Mesodermal cell (in vitro differentiated cells): ENCODE measurements around the gene GPR176.

Source experiments
- H3K27ac ChIP-seq: 2 replicates; pipeline ENCODE4 v1.7.0; 2013; ENCODE audit warnings: mild to moderate bottlenecking, low read depth, low read length, moderate library complexity; ENCODE audit not compliant: severe bottlenecking
- H3K36me3 ChIP-seq: 2 replicates; pipeline ENCODE4 v1.7.1; 2013; ENCODE audit warnings: mild to moderate bottlenecking, low read length, moderate library complexity; ENCODE audit not compliant: control insufficient read depth, insufficient read depth
- H3K4me1 ChIP-seq: one replicate; pipeline ENCODE4 v1.7.1; 2013; ENCODE audit warnings: mild to moderate bottlenecking, low read length; ENCODE audit not compliant: insufficient read depth, control insufficient read depth, poor library complexity, severe bottlenecking
- H3K4me3 ChIP-seq: 2 replicates; pipeline ENCODE4 v1.7.0; 2013; ENCODE audit warnings: low read length, control low read depth, mild to moderate bottlenecking; ENCODE audit not compliant: insufficient read depth, poor library complexity, severe bottlenecking; ENCODE audit errors: extremely low read depth
- H3K9me3 ChIP-seq: 2 replicates; pipeline ENCODE4 v1.7.1; 2013; ENCODE audit warnings: mild to moderate bottlenecking, low read length, moderate library complexity; ENCODE audit not compliant: control insufficient read depth
- WGBS, 2 experiments: methylation state at CpG; one replicate each; pipeline ENCODE4 v1.1.5; 2013; ENCODE audit warnings: missing lambda C conversion rate in 2 of 2; ENCODE audit not compliant: insufficient coverage in 2 of 2; 5-methylcytosine and 5-hydroxymethylcytosine counted together

Gene GPR176

DNA sequence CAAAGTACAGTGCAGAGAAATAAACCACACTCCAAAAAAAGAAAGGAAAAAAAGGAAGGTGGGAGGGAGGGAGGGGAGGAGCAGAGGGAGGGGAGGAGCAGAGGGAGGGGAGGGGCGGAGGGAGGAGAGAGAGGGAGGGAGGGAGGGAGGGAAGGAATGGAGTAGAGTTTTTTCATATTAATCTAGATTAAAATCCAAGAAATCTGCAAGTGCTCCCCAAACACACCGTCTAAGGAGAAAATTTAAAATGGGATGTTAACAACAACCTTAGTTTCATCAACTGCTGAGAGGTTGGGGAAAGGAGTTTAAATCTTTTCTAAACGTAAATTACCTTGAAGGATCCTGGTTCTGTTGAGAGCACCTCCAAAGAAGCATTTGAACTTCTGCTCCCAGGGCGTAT is 144.0 kb downstream of the GPR176 start:
- Histone ChIP-seq H3K4me1 (no peaks in the 10 kb centered on the region), H3K9me3 (no peaks in the 10 kb centered on the region), H3K4me3 (no peak overlapping the region), H3K27ac (no peak overlapping the region), H3K36me3 (no peaks in the 10 kb centered on the region)
- 71 to 100% methylated on average over 1 to 2 of the region's 4 CpGs for WGBS, 2 experiments

DNA sequence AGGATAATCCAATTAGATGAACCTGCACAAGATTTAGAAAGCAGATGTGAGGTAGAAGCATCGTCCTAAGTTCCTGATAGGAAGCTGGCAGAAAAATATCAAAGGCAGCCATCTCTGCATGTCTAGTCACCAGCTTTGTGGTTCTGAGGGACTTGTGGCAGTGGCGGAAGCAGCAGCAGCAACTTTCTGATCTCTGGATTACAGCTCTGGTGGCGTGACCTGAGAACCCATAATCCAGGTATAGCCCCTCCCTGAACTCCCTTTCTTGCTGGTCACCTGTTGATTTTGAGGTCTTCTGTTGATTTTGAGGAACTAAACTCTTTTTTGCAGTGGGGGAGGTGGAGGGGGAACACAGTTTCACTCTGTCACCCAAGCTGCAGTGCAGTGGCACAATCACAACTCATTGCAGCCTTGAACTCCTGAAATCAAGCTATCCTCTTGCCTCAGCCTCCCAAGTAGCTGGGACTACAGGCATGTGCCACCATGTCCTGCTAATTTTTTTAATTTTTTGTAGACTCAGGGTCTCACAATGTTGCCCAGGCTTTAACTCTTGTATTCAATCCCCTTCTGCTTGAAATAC is 145.3 kb downstream of the GPR176 start:
- Histone ChIP-seq H3K36me3 (no peaks in the 10 kb centered on the region), H3K4me3 (no peak overlapping the region), H3K27ac (no peak overlapping the region), H3K4me1 (no peaks in the 10 kb centered on the region), H3K9me3 (no peaks in the 10 kb centered on the region)
- 92 to 98% methylated on average over 2 to 3 of the region's 3 CpGs for WGBS, 2 experiments

DNA sequence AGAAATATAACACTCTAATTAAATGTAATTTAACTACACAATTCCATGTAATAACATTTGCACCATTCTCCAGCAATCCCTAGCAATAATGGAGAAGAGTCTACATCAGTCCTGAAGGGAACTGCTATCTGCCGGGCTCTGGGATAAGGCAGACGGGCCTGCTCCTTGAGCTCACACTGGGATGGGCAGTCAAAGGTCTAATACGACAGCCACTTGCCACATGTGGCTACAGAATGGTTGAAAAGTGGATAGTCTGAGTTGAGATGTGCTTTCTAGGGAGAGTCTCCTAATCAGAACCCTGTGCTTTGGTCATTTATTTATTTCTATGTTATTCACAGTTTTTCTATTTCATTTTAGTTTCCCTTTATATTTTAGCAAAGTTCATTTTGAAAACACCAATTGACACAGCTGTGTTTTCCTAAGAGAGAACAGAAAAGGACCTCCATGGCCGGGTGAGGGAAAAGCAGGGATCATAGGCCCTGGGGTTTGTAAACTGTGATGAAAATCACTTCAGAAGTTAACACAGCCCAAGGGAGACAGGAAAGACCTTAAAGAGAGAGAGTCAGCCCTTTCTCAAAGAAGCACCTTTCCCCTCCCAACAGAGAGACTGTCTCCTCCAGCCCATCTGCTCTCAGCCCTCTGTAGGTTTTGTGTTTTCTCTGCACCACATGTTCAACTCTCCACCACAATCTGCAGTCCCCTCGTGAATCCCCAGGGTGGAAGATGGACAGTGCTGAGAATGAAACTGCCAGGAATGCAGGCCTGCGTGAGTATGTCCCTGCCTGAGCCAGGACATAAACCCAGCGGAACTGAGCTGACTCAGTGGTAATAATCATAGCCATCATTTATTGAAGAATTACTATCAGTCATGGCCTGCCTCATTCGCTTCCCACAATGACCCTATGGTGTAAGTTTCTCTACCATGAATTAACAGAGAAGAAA is 149.0 kb downstream of the GPR176 start:
- WGBS, 2 experiments, result 89 to 100% methylated on average over 4 to 6 of the region's 8 CpGs
- H3K9me3 ChIP-seq, result no peaks in the 10 kb centered on the region
- H3K36me3 ChIP-seq, result no peaks in the 10 kb centered on the region
- H3K27ac ChIP-seq, result peak overlapping the region; percentile 19
- H3K4me1 ChIP-seq, result no peaks in the 10 kb centered on the region
- H3K4me3 ChIP-seq, result no peak overlapping the region

DNA sequence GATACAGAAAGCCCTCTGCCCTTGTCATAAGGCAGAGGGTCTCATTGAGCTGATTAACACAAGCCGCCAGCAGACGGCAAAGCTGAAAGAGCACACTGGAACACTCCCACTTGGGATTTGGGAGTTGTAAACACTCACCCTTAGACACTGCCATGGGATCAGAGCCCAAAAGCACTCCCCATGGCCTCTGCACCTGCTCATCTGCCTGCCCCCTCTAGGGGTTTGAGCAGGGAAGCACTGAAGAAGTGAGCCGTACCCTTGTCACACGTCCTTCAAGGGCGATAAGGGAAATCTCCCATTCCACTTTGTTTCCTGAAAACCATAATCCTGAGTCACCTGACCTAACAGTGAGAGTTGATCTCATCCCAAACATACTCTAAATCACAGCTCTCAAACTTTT is 152.1 kb downstream of the GPR176 start:
- H3K4me3 ChIP-seq, result no peak overlapping the region
- no peak overlapping the region for H3K27ac ChIP-seq
- H3K4me1 ChIP-seq, result no peaks in the 10 kb centered on the region
- no peaks in the 10 kb centered on the region for H3K36me3 ChIP-seq
- whole genome bisulfite sequencing, 2 experiments, result 86 to 93% methylated on average over 2 to 5 of the region's 5 CpGs
- H3K9me3 ChIP-seq, result no peaks in the 10 kb centered on the region

DNA sequence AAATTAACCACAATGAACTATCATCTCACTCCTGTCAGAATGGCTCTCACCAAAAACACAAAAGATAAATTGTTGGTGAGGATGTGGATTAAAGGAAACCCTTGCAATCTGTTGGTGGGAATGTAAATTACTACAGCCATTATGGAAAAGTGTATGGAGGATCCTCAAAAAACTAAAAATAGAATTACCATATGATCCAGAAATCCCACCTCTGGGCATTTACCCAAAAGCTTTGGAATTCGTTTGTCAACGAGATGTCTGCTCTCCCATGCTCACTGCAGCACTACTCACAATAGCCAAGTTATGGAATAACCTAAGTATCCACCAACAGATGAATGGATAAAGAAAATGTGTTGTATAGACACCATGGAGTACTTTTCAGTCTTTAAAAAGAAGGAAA is 159.1 kb downstream of the GPR176 start:
- no peak overlapping the region for H3K4me3 ChIP-seq
- H3K36me3 ChIP-seq, result no peaks in the 10 kb centered on the region
- no peak overlapping the region for H3K27ac ChIP-seq
- H3K4me1 ChIP-seq, result no peaks in the 10 kb centered on the region
- WGBS, 2 experiments, result no CpG with 5 or more reads among the region's 2 CpGs
- peaks cover 3% of the 10 kb centered on the region for H3K9me3 ChIP-seq

DNA sequence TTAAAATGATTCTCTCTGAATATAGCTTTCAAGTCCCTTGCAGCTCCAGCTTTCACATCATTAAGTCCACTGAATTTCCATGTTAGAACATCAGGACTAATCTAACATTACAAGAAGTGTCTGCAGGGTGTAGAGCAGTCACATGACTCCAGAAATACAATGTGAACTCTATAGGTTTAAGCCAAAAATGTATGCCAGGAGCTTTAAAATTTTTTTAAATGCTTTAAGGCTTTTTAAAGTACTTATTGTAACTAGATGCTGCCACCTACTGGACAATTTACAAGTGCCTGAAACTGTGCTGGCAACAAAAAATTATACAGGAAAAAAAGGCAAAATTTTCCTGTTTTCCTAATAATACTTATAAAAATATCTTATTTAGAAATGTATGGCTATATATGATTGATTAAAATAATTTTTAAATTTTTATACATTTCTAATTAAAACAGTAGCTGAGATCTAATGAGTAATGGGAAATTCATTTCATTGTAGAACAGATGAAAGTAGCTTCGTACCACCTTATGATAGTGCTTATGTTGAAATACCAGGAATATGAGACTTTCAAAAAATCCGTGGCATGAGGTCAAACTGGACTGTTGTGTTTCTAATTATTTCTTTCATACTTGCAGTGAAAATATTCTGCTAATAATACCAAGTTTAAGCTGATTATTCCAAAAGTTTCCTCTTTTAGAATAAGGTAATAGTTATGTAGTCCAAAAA is 163.1 kb downstream of the GPR176 start:
- no peaks in the 10 kb centered on the region for H3K4me1 ChIP-seq
- no peak overlapping the region for H3K4me3 ChIP-seq
- no peaks in the 10 kb centered on the region for H3K9me3 ChIP-seq
- H3K36me3 ChIP-seq, result no peaks in the 10 kb centered on the region
- 100% methylated on average over 1 of the region's 2 CpGs; no CpG with 5 or more reads in 1 of the 2 experiments for WGBS, 2 experiments
- no peak overlapping the region for H3K27ac ChIP-seq

DNA sequence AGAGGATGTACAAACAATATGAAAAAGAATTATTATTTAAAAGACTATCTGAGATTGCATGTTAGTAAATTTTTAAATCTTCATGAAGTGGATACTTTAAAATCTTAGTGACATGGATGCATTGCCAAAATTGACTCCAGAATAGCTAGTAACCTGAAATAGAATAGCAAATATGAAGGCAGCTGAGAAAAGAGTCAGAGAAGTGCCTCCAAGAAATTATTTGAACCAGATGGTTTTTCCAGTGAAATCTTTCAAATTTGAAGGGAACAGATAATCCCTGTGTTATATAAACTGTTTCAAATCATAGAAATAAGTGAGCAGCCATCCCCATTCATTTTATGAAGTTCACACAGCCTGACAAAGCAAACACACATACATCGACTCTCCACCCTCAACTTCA is 167.1 kb downstream of the GPR176 start:
- WGBS, 2 experiments, result 89% methylated on average over 1 of the region's 1 CpG; no CpG with 5 or more reads in 1 of the 2 experiments
- H3K4me1 ChIP-seq, result no peaks in the 10 kb centered on the region
- no peak overlapping the region for H3K4me3 ChIP-seq
- peaks cover 3% of the 10 kb centered on the region for H3K9me3 ChIP-seq
- no peaks in the 10 kb centered on the region for H3K36me3 ChIP-seq
- no peak overlapping the region for H3K27ac ChIP-seq

DNA sequence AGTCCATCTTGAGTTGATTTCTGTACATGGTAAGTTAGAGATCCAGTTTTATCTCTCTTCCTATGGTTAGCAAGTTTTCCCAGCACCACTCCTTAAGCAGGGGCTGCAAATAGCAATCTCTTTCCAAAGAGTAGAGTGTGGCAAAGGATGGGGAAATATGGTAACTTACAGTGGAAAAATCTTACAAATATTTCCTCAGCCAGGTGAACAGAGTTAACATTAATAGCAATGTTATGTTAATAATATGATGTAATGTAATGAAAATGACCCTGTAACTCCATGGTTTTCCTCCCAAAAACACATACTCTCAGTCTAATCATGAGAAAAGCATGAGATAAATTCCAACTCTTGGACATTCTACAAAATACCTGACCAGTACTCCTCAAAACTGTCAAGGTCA is 167.8 kb downstream of the GPR176 start:
- H3K4me1 ChIP-seq, result no peaks in the 10 kb centered on the region
- no peak overlapping the region for H3K4me3 ChIP-seq
- no peak overlapping the region for H3K27ac ChIP-seq
- peaks cover 3% of the 10 kb centered on the region for H3K9me3 ChIP-seq
- no peaks in the 10 kb centered on the region for H3K36me3 ChIP-seq
